NCI-H2107 (cell line): ENCODE results near the gene SYNGR3.
"Not testable (repeated sequence)": the region's sequence is repeated elsewhere in the genome, so short reads cannot be mapped to it uniquely, and the experiment has no call there.

Source experiments
- DNase-seq: peaks from one replicate; lab custom pipeline; 2025; lab: John Stamatoyannopoulos, UW

SYNGR3 gene

DNA sequence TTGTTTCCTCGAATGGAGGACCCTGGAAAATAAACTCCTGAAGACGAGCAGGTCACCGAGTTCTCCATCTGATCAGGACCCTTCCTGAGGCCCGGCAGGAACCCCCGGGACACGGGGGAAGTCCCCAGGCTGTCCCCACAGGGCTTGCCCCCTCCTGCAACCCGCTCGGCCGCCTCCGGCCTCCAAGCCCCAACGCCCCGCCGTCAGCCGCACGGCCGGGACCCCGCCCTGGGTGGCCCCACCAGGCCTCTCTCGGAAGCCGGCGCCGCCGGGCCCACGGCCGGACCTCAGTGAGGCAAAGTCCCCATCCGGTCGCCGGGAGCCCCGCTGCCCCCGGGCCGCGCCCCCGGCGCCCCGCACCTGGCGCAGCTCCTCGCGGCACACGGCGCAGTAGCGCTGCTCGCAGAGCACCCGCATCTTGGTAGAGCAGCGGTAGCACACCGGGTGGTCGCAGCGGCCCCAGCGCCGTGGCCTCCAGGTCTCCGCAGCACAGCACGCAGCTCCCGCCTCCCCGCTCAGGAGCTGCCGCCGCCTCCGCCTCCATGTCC lies 19.5 kb downstream of the SYNGR3 start:
- no peak for DNase-seq

DNA sequence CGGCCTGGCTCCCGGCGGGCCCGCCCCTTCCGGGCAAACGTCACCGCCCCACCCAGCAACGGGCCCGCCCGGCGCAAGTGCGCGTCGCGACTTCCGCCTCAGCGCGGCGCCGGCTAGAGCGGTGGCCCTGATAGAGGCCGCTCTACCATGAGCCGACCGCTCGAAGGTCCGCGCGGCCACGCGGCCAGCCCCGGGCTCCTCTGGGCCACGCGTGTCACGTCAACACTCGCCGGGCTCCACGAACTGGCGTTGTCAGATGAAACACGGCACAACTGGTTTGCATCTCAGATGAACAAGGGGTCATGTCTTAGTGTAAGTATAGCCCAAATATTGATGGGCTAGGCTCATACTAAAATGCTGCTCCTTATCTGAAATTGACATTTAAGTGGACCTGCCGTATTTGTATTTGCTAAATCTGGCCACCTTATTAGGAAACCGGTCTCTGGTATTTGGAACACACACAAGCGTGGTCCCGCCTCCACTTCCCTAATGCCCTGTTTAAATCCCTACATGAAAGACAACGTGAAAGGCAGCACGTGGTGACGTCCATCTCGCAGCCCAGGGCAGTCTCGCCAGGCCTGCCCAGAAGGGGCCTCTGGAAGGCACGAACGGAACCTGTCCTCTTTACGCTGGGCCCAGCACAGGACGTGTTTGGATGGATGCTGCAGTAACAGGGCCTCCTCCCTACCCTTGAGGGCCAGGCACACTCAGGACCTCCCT lies 20.2 kb downstream of the SYNGR3 start, which contains the start of gene ZNF598:
Gene ZNF598, minus strand, starts transcription at position 31 of the 720 bp plus-strand sequence.
- peak; percentile 59 for DNase-seq

- not testable (repeated sequence) for DNase-seq
Observed at GRCh38 chr16:2011726-2012125, 22.0 kb downstream of the SYNGR3 start.

DNA sequence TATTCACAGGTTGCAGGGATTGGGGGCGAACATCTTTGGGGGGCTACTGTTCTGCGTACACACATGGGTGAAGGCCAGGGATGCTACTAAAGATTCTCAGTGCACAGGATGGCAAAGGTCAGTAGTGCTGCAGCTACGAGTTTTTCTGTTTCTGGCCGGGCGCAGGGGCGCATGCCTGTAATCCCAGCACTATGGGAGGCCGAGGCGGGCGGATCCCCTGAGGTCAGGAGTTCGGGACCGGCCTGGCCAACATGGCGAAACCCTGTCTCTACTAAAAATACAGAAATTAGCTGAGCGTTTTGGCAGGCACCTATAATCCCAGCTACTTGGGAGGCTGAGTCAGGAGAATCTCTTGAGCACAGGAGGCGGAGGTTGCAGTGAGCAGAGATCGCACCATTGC lies 23.8 kb downstream of the SYNGR3 start:
- DNase-seq = no peak

GRCh38 chr16:2015117-2015946 lies 25.6 kb downstream of the SYNGR3 start:
- DNase-seq = no peak

- DNase-seq = no peak
Observed at GRCh38 chr16:2015947-2016208, 26.1 kb downstream of the SYNGR3 start.

- no peak for DNase-seq
Observed at GRCh38 chr16:2016407-2016922, 26.7 kb downstream of the SYNGR3 start.

- DNase-seq = no peak
Observed at GRCh38 chr16:2019518-2019920, 29.7 kb downstream of the SYNGR3 start, which contains the start of gene NPW. TSS of gene NPW (plus strand) at chr16:2019785.

GRCh38 chr16:2019921-2020831 lies 30.4 kb downstream of the SYNGR3 start:
- DNase-seq = no peak

- DNase-seq = no peak
Observed at GRCh38 chr16:2022723-2023091, 32.9 kb downstream of the SYNGR3 start.

DNA sequence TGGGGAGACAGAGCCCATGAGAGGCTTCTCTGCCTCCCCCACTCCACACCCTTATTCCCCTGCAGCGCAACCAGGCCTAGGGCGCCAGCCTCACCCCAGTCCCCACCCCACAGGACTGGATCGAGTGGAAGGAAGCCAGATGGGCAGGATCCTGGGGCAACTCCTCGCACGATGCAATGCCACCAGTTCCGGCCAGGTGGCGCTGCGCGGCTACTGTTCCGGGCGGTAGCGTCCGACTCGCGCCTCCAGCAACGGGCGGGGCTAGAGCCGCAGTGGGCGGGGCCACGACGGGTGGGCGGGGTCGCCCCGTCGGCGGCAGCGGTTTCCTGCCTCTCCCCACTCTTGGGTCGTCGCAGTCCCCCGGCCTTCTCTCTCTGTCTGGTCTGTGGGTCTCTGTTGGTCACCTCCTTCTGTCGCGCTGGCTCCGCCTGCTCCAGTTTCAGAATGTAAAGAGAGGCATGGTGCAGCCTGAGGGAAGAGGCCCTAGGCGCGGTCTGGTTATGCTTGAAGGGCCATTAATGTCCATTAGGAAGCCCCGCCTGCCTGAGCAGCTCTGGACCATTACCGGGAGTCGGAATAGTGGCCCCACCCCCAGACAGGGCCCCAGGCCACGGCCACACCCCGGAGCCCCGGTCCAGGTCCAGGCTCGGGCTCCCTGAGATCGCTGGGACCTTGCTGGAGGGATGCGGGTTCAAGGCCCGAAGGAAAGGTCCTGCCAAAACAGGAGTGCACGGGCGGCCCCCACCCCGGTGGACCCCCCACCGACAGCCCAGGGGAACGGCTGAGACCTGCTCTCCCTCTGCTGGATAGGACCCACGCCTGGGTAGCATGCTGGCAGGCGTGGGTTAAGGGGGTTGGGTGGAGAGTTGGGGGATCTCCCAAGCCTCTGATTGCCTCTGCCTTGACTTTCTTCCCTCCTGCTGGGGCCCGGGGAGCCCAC lies 33.6 kb downstream of the SYNGR3 start:
- DNase-seq = peak; percentile 85

GRCh38 chr16:2024032-2024420 lies 34.3 kb downstream of the SYNGR3 start:
- no peak for DNase-seq

DNA sequence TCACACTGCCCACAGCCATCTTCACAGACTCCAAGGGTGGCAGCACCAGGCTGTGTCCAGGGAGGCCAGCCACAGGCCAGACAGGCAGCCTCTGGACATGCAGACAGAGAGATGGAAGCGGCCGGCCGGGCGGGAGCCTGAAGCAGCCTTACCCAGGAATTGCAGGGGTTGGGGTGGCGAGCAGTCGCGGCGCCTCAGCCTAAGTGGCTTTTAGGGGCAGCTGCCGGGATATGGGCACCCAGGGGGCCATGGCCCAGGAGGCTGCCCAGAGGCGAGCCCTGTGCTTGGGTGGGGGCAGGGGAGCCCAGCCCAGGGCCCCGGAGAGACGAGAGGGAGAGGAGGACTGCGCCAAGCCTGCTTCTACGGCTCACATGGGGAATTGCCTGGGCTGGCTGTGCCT lies 35.5 kb downstream of the SYNGR3 start:
- no peak for DNase-seq

DNA sequence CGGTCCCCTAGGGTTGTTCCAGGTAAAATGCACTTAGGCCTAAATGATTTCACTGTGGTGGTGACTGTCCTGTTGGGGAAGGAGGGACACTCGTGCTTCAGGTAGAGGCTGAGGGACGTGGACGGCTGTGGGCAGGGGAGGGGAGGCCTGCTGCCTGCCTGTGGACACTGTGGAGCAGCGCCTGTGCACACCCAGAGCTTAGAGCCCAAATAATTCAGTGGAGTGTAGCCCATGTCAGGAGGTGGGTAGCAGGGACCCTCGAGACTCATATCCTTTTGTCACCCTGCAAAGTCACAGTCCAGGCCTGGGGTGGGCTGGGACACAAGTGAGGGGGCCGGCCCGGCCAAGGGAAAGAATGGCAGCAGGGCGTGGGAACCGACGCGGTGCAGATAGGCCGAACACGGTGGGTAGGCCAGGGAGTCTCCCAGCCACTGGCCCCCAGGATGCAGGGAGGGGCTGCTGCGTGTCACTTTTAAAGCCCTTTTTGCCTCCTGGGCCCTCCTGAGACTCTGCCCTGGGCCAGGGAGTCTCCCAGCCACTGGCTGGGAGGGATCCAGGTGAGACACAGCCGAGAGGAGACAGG lies 36.2 kb downstream of the SYNGR3 start:
- DNase-seq = no peak

DNA sequence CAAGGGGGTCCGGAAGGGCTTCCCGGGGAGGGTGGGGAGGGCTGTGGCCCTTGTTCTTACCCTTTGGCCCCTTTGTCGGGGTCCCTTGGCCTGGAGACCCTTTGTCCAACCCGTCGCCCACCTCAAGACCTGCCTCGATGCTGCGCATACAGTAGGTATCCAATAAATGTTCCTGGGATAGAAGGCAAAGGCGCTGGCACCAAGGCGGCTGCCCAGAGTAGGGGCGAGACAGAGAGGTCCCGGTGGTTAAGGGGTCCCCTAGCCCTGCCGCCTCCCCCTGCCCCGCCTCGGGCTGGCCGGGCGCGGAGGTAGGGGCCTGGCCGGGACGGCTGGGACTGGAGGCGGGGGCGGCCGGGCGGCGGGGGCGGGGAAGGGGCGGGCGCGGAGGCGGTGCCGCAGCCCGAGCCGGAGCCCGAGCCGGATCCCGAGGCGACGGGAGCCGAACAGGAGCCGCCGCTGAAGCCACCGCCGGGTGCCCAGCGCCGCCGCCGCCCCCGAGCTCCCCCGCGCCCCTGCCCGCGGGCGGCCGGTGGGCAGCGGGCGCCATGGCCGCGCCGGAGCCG lies 36.8 kb downstream of the SYNGR3 start, which contains the start of gene NHERF2:
Gene NHERF2, plus strand, starts transcription at position 442 of the 563 bp plus-strand sequence. Its CDS starts 104 bp downstream, at position 546.
- no peak for DNase-seq

- DNase-seq = no peak
Observed at GRCh38 chr16:2027024-2028010, 37.5 kb downstream of the SYNGR3 start.

GRCh38 chr16:2028146-2028545 lies 38.4 kb downstream of the SYNGR3 start:
- DNase-seq = no peak

DNA sequence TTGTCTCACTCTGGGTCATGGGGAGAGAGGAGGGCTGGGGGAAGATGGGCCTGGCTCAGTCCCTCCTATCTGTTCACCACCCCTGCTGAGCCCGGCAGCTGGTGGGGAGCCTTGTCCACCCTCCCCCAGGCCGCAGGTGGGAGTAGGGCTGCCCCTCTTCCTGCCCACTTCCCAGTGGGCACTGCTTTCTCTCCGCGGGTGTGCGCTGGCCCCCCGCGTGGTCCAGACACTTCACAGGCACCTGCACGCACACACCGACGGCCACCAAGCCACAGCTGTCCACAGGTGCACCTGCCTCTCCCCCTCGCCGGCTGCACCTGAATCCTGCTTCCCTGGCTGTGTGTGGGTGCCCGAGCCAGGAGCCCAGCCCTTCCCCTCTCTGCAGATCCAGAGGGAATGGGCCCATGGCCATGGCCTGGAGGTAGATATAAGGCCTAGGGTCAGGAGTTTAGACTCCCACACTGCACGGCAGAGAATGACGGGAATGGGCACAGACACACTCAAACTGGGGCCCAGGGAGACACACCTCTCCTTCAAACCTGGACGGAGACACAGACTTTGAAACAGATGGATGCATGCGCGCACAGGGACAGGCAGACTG lies 39.0 kb downstream of the SYNGR3 start:
- no peak for DNase-seq
